Type B pancreatic cell (in vitro differentiated cells): ENCODE data around the gene AASS. TPM values are rescaled to one million over a fixed set of nuclear protein-coding genes. Genes with fewer than 3 reads are reported as not detected.

Experiments used
- DNase-seq: peaks from one replicate; pipeline ENCODE4 v3.0.0; 2021; ENCODE audit warnings: mixed read lengths; ENCODE audit not compliant: unreplicated experiment; ENCODE audit errors: extremely low spot score
- H3K27ac Mint-ChIP-seq: 2 replicates; pipeline ENCODE4 v1.8.0; 2021; ENCODE audit warnings: mild to moderate bottlenecking, mixed read lengths
- H3K27me3 Mint-ChIP-seq: 2 replicates; pipeline ENCODE4 v1.8.0; 2021; ENCODE audit warnings: mixed read lengths
- H3K36me3 Mint-ChIP-seq: 2 replicates; pipeline ENCODE4 v1.8.0; 2021; ENCODE audit warnings: mixed read lengths
- H3K4me1 Mint-ChIP-seq: one replicate; pipeline ENCODE4 v1.8.0; 2021; ENCODE audit warnings: mixed read lengths; ENCODE audit not compliant: unreplicated experiment
- H3K4me3 Mint-ChIP-seq: 2 replicates; pipeline ENCODE4 v1.8.0; 2021; ENCODE audit warnings: mild to moderate bottlenecking, mixed read lengths
- H3K9me3 Mint-ChIP-seq: 2 replicates; pipeline ENCODE4 v1.8.0; 2021; ENCODE audit warnings: mixed read lengths
- total RNA-seq: library from RNA; stranded (reverse); gene quantifications from 2 replicates; pipeline ENCODE4 v1.2.1, GENCODE V29; 2021; ENCODE audit warnings: low replicate concordance
- TF ChIP-seq, protein P1 (sequence below): fragments of 200-600 bp; sonication (generic); conservative IDR thresholded peaks from 2 replicates; pipeline ENCODE4 v1.5.0; 2021; ENCODE audit warnings: antibody characterized with exemption, mild to moderate bottlenecking

Gene AASS
- total RNA-seq, 1 donor from 2014 or later: 40.8 TPM

DNA sequence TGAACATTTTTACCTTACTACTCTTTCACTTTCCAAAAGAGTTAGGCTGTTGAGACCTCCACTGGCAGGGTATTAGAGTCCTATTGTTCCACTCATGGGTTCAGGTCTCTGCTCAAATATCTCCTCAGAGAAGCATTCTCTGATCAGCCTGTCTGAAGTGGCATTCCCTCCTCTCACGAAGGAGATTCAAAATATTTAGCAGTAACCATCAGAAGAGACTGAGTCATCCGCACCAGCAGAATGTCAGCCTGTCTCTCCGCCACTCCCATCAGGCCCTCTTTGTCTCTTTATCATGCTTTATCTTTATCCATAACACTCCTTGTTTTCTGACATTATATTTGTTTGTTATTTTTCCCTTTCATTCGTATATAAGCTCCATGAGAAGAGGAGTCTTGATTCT, 79.1 kb downstream of the AASS start:
- TF ChIP-seq, protein P1, sequence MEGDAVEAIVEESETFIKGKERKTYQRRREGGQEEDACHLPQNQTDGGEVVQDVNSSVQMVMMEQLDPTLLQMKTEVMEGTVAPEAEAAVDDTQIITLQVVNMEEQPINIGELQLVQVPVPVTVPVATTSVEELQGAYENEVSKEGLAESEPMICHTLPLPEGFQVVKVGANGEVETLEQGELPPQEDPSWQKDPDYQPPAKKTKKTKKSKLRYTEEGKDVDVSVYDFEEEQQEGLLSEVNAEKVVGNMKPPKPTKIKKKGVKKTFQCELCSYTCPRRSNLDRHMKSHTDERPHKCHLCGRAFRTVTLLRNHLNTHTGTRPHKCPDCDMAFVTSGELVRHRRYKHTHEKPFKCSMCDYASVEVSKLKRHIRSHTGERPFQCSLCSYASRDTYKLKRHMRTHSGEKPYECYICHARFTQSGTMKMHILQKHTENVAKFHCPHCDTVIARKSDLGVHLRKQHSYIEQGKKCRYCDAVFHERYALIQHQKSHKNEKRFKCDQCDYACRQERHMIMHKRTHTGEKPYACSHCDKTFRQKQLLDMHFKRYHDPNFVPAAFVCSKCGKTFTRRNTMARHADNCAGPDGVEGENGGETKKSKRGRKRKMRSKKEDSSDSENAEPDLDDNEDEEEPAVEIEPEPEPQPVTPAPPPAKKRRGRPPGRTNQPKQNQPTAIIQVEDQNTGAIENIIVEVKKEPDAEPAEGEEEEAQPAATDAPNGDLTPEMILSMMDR: no peak
- no peaks in the 10 kb centered on the region for H3K36me3 Mint-ChIP-seq
- H3K4me3 Mint-ChIP-seq: no peak overlapping the region
- no peak overlapping the region for H3K27ac Mint-ChIP-seq
- H3K4me1 Mint-ChIP-seq: no peaks in the 10 kb centered on the region
- H3K9me3 Mint-ChIP-seq: no peaks in the 10 kb centered on the region
- no peak for DNase-seq
- no peaks in the 10 kb centered on the region for H3K27me3 Mint-ChIP-seq

DNA sequence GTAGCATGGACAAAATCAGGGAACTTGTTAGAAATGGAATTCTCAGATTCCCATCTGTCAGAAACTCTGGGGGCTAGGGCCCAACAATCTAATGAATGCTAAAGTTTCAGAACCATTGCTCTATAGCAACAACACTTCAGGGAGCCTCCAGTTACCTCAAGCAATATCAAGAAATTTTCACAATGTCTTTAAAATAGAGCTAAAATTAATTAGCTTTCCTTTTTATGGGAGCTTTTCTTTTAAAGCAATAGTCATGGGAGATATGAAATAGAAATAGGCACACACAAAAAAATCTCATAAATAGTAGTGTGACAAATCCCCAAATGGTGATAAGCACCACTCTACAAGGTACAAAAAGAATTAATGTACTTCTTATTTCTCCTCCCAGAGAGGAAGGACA, 80.9 kb downstream of the AASS start:
- H3K36me3 Mint-ChIP-seq: no peaks in the 10 kb centered on the region
- DNase-seq: no peak
- H3K27me3 Mint-ChIP-seq: no peaks in the 10 kb centered on the region
- H3K9me3 Mint-ChIP-seq: no peaks in the 10 kb centered on the region
- H3K4me1 Mint-ChIP-seq: no peaks in the 10 kb centered on the region
- TF ChIP-seq, protein P1: no peak
- no peak overlapping the region for H3K27ac Mint-ChIP-seq
- H3K4me3 Mint-ChIP-seq: no peak overlapping the region

DNA sequence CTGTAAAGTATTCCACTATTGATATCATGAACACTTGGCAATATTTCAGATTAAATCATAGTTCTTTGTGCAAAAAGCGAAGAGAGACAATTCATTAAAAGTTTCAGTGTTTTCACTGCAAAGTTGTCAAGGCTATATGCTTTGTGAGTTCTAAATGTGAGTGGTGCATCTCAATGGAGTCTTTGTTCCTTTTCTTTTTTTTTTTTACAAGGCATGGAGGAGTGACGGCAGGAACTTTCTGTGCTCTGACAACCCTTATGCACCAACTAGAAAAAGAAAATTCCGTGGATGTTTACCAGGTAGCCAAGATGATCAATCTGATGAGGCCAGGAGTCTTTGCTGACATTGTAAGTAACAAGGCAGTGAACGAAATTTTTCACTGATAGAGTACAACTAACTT, 84.5 kb downstream of the AASS start:
- H3K27ac Mint-ChIP-seq: no peak overlapping the region
- TF ChIP-seq, protein P1: no peak
- no peaks in the 10 kb centered on the region for H3K27me3 Mint-ChIP-seq
- H3K36me3 Mint-ChIP-seq: no peaks in the 10 kb centered on the region
- H3K4me1 Mint-ChIP-seq: no peaks in the 10 kb centered on the region
- H3K4me3 Mint-ChIP-seq: no peak overlapping the region
- no peaks in the 10 kb centered on the region for H3K9me3 Mint-ChIP-seq
- DNase-seq: no peak

DNA sequence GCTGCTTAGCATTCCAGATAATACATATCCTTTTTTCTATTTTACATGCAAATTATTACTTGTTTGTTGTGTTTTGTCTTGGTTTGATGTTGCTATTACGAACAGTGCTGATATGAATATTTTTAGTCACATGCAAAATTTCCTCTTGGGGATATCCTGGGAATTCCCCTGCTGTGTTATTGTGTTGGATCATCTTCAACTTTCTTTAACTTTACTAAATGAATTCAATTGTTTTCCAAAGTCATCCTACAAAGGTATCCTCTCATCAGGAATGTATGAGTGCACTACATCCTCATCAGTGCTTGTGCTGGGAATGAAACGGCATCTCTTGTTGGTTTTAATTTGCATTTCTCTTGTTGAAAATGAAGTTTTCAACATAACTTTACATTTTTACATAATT, 87.1 kb downstream of the AASS start:
- no peak for DNase-seq
- H3K36me3 Mint-ChIP-seq: no peaks in the 10 kb centered on the region
- H3K4me1 Mint-ChIP-seq: no peaks in the 10 kb centered on the region
- H3K4me3 Mint-ChIP-seq: no peak overlapping the region
- no peaks in the 10 kb centered on the region for H3K27me3 Mint-ChIP-seq
- no peaks in the 10 kb centered on the region for H3K9me3 Mint-ChIP-seq
- TF ChIP-seq, protein P1: no peak
- H3K27ac Mint-ChIP-seq: no peak overlapping the region

DNA sequence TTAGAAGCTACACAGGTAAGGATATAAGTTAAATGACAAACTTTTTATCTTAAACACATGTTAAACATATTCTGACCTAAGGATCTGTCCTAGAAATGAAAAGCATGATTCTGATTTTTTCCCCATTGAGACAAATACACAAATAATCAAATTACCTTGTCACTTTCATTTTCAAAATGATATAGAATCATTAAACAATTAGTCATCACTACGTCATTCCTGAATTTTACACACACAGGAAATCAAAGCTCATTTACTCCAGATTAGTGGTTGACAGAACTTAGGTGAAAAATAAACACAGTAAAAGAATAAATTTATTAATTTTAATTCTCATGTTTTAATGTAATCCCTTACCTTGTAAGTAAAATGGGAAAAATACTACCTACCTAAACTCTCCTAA, 89.0 kb downstream of the AASS start:
- H3K36me3 Mint-ChIP-seq: peaks cover 4% of the 10 kb centered on the region
- no peaks in the 10 kb centered on the region for H3K9me3 Mint-ChIP-seq
- no peaks in the 10 kb centered on the region for H3K4me1 Mint-ChIP-seq
- TF ChIP-seq, protein P1: no peak
- no peaks in the 10 kb centered on the region for H3K27me3 Mint-ChIP-seq
- H3K4me3 Mint-ChIP-seq: no peak overlapping the region
- DNase-seq: no peak
- H3K27ac Mint-ChIP-seq: no peak overlapping the region

DNA sequence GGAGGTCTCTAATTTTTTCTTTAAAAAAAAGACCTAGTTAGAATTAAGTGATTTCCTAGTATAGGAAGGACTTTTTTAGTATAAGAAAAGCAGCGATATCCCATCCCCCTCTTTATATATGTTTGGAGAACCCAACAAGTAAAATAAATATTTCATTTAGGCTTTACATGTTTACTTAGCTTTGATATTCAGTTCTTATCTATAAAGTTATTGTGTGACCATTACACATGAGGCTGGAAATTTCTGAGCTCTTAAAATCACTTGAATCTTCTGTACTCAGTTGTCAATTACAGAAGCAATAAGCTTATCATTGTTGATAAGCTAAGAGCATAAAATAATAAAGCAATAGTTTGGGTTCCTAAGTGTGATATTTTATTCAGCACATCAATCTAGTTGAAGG, 89.7 kb downstream of the AASS start:
- TF ChIP-seq, protein P1: no peak
- Mint-ChIP-seq H3K27ac (no peak overlapping the region), H3K4me3 (no peak overlapping the region), H3K27me3 (no peaks in the 10 kb centered on the region), H3K9me3 (no peaks in the 10 kb centered on the region), H3K36me3 (peaks cover 4% of the 10 kb centered on the region), H3K4me1 (no peaks in the 10 kb centered on the region)
- no peak for DNase-seq
